K562 (cell line): ENCODE measurements around the gene CCNDBP1.

Source experiments
- ATF3 ChIP-seq, 2 experiments: fragments of 450-650 bp in 1 of 2; sonication (generic) in 1 of 2; formaldehyde crosslinking in 1 of 2; IDR thresholded peaks in 1 of 2; conservative IDR thresholded peaks in 1 of 2; 2 replicates each; pipeline versions ENCODE4 v1.6.1 to v1.8.1; 2016 to 2023; ENCODE audit warnings: mild to moderate bottlenecking in 2 of 2, moderate library complexity in 2 of 2, inconsistent platforms in 1 of 2, missing genetic modification reagents in 1 of 2
- CTCF ChIP-seq, 3 experiments: IDR thresholded peaks in 2 of 3; conservative IDR thresholded peaks in 1 of 3; 2 replicates each; pipeline ENCODE4 v1.5.1; 2011 to 2012; ENCODE audit warnings: low read length in 3 of 3, mild to moderate bottlenecking in 3 of 3, control low read depth in 2 of 3, improper control_type of control experiment in 1 of 3, inconsistent platforms in 1 of 3, low read depth in 1 of 3, mixed read lengths in 1 of 3, moderate library complexity in 1 of 3; ENCODE audit not compliant: insufficient read depth in 2 of 3
- EZH2 ChIP-seq: IDR thresholded peaks from 2 replicates; pipeline ENCODE4 v1.6.1; 2012; ENCODE audit warnings: low read depth, mild to moderate bottlenecking, inconsistent platforms, low read length, borderline replicate concordance
- FOXK2 ChIP-seq, 2 experiments: fragments of 450-650 bp; IDR thresholded peaks in 1 of 2; conservative IDR thresholded peaks in 1 of 2; 2 replicates each; pipeline ENCODE4 v1.6.1; 2016; ENCODE audit warnings: low read depth in 2 of 2, mild to moderate bottlenecking in 1 of 2
- PATZ1 ChIP-seq: fragments of 250-450 bp; sonication (Bioruptor Pico); IDR thresholded peaks from 2 replicates; pipeline ENCODE4 v1.5.0; 2020; ENCODE audit warnings: mild to moderate bottlenecking, borderline replicate concordance
- POLR2A ChIP-seq: fragments of 450-650 bp; conservative IDR thresholded peaks from 2 replicates; pipeline ENCODE4 v1.6.1; 2016
- ZBTB8A ChIP-seq: fragments of 450-650 bp; IDR thresholded peaks from 2 replicates; pipeline ENCODE4 v1.6.1; 2018; ENCODE audit warnings: mild to moderate bottlenecking, moderate library complexity; ENCODE audit not compliant: partially characterized antibody
- ZNF274 ChIP-seq: IDR thresholded peaks from 2 replicates; pipeline ENCODE4 v1.6.1; 2011; ENCODE audit warnings: low read depth, mild to moderate bottlenecking, low read length, moderate library complexity, borderline replicate concordance
- ZNF282 ChIP-seq: sonication (generic); formaldehyde crosslinking; IDR thresholded peaks from 2 replicates; pipeline ENCODE4 v1.8.1; 2023; ENCODE audit warnings: missing genetic modification reagents
- ZNF431 ChIP-seq: sonication (generic); formaldehyde crosslinking; IDR thresholded peaks from 2 replicates; pipeline ENCODE4 v1.8.0; 2022; ENCODE audit warnings: mild to moderate bottlenecking, missing genetic modification reagents
- ZZZ3 ChIP-seq: fragments of 450-650 bp; IDR thresholded peaks from 2 replicates; pipeline ENCODE4 v1.6.1; 2016; ENCODE audit warnings: antibody characterized with exemption, mild to moderate bottlenecking, moderate library complexity

- TF ChIP-seq ZNF282 (CRISPR knock-in tag) (no peak), ATF3 (IDR thresholded peaks at IDR 0.05) (no peak), ATF3 (CRISPR knock-in tag; conservative IDR thresholded peaks at IDR 0.05) (no peak), ZNF431 (CRISPR knock-in tag) (no peak), ZZZ3 (no peak), ZBTB8A (no peak), POLR2A (no peak), EZH2 (no peak), CTCF (IDR thresholded peaks at IDR 0.05 in 2 of 3, conservative IDR thresholded peaks at IDR 0.05 in 1 of 3; ENCODE audit: insufficient read depth in 2 of 3, low read depth in 1 of 3, low read length in 3 of 3) (no peak), ZNF274 (no peak), PATZ1 (no peak), FOXK2 (conservative IDR thresholded peaks at IDR 0.05 in 1 of 2, IDR thresholded peaks at IDR 0.05 in 1 of 2; ENCODE audit: low read depth in 2 of 2) (no peak)
These were observed 41.5 kb downstream of the CCNDBP1 start for GRCh38 chr15:43226436-43227305.
